Fibroblast of villous mesenchyme (primary cell): Measurements from ENCODE around the gene NUDT22. TPM values are rescaled to one million over a fixed set of nuclear protein-coding genes. Genes with fewer than 3 reads are reported as not detected.

Experiments
- DNase-seq: peaks from one replicate; pipeline ENCODE4 v3.0.0-alpha.2; 2010; ENCODE audit warnings: low read depth
- H3K4me3 ChIP-seq: 2 replicates; pipeline ENCODE4 v1.5.1; 2011; ENCODE audit warnings: low read depth, mild to moderate bottlenecking, low read length
- CTCF ChIP-seq: IDR thresholded peaks from 2 replicates; pipeline ENCODE4 v1.5.1; 2012; ENCODE audit warnings: low read depth, mild to moderate bottlenecking, low read length; ENCODE audit not compliant: insufficient read depth
- total RNA-seq: library from RNA; depleted of rRNA; stranded (reverse); fragments of >200 nt; gene quantifications from 2 replicates; pipeline ENCODE4 v1.2.3, GENCODE V29; 2012

The NUDT22 gene
- total RNA-seq, 1 donor: 43.6 TPM

GRCh38 chr11:64227405-64227956, 1.4 kb downstream of the NUDT22 start:
- H3K4me3 ChIP-seq: peak overlapping the region; percentile 90
- no peak for DNase-seq
- no peak for TF ChIP-seq CTCF

- DNase-seq: no peak
- no peak for TF ChIP-seq CTCF
- no peak overlapping the region for H3K4me3 ChIP-seq
Measured at GRCh38 chr11:64229090-64229743, 3.1 kb downstream of the NUDT22 start.

GRCh38 chr11:64229744-64230170, 3.7 kb downstream of the NUDT22 start:
- DNase-seq: no peak
- peak overlapping the region; percentile 67 for H3K4me3 ChIP-seq
- TF ChIP-seq CTCF: no peak

GRCh38 chr11:64230171-64230984, 4.3 kb downstream of the NUDT22 start, which contains the start of gene DNAJC4:
DNAJC4 (plus strand) TSS chr11:64230548; CDS start chr11:64230855, 307 bp downstream.
- TF ChIP-seq CTCF: no peak
- H3K4me3 ChIP-seq: peak within 1 kb of the TSS; percentile 67
- peak; percentile 90 for DNase-seq

GRCh38 chr11:64230985-64231365, 4.9 kb downstream of the NUDT22 start:
- no peak for TF ChIP-seq CTCF
- peak overlapping the region; percentile 67 for H3K4me3 ChIP-seq
- DNase-seq: no peak

GRCh38 chr11:64231546-64231945, 5.5 kb downstream of the NUDT22 start:
- no peak for DNase-seq
- no peak for TF ChIP-seq CTCF
- no peak overlapping the region for H3K4me3 ChIP-seq
